B cell (primary cell): Measurements from ENCODE around the gene MYT1.

Experiments used
- CTCF ChIP-seq: fragments of 200-600 bp; IDR thresholded peaks from one replicate; pipeline ENCODE4 v1.8.0; 2022; ENCODE audit warnings: antibody characterized with exemption, mild to moderate bottlenecking
- EZH2 ChIP-seq: IDR thresholded peaks from 2 replicates; pipeline ENCODE4 v1.6.1; 2012; ENCODE audit warnings: borderline replicate concordance, low read depth, mild to moderate bottlenecking, moderate library complexity, low read length; ENCODE audit not compliant: insufficient read depth, poor library complexity, severe bottlenecking

GRCh38 chr20:64189986-64190385 lies 25.7 kb downstream of the MYT1 start:
- no peak for TF ChIP-seq CTCF
- no peak for TF ChIP-seq EZH2
